ENCODE results near the gene SLC22A31.

Gene SLC22A31

GRCh38 chr16:89176147-89176690 is 24.1 kb downstream of the SLC22A31 start:
- Histone ChIP-seq H3K9me3 (ENCODE audit: insufficient read depth, low read length) (no peaks in the 10 kb centered on the region), H3K4me2 (ENCODE audit: low read depth, low read length, poor library complexity, severe bottlenecking) (no peak overlapping the region), H3K79me2 (ENCODE audit: insufficient read depth, low read length) (no peaks in the 10 kb centered on the region), H3K27ac (ENCODE audit: low read depth, low read length) (no peak overlapping the region), H3K4me3 (ENCODE audit: insufficient read depth, low read length, poor library complexity, severe bottlenecking) (no peak overlapping the region), H3K27me3 (ENCODE audit: low read length) (no peaks in the 10 kb centered on the region), H3K36me3 (ENCODE audit: low read length) (no peaks in the 10 kb centered on the region), H3F3A (ENCODE audit: insufficient read depth) (no peaks in the 10 kb centered on the region), H3K9me2 (replicated peaks; ENCODE audit: insufficient read depth, low read length) (no peaks in the 10 kb centered on the region), H3K9ac (ENCODE audit: low read length) (no peak overlapping the region), H2AFZ (ENCODE audit: low read depth, low read length, severe bottlenecking) (no peak overlapping the region), H4K20me1 (ENCODE audit: low read depth, low read length) (no peaks in the 10 kb centered on the region)
- no peak for TF ChIP-seq EZH2phosphoT487 (conservative IDR thresholded peaks at IDR 0.05; ENCODE audit: low read length)
- TF ChIP-seq CTCF (IDR thresholded peaks at IDR 0.05; ENCODE audit: insufficient read depth, low read length, poor library complexity, severe bottlenecking): no peak

- Histone ChIP-seq H3K36me3 (ENCODE audit: low read length) (no peaks in the 10 kb centered on the region), H3K79me2 (ENCODE audit: insufficient read depth, low read length) (no peaks in the 10 kb centered on the region), H2AFZ (ENCODE audit: low read depth, low read length, severe bottlenecking) (no peak overlapping the region), H4K20me1 (ENCODE audit: low read depth, low read length) (no peaks in the 10 kb centered on the region), H3K9me2 (replicated peaks; ENCODE audit: insufficient read depth, low read length) (no peaks in the 10 kb centered on the region), H3F3A (ENCODE audit: insufficient read depth) (no peaks in the 10 kb centered on the region), H3K4me2 (ENCODE audit: low read depth, low read length, poor library complexity, severe bottlenecking) (no peak overlapping the region), H3K4me3 (ENCODE audit: insufficient read depth, low read length, poor library complexity, severe bottlenecking) (no peak overlapping the region), H3K9ac (ENCODE audit: low read length) (no peak overlapping the region), H3K27ac (ENCODE audit: low read depth, low read length) (no peak overlapping the region), H3K9me3 (ENCODE audit: insufficient read depth, low read length) (no peaks in the 10 kb centered on the region), H3K27me3 (ENCODE audit: low read length) (no peaks in the 10 kb centered on the region)
- no peak for TF ChIP-seq EZH2phosphoT487 (conservative IDR thresholded peaks at IDR 0.05; ENCODE audit: low read length)
- TF ChIP-seq CTCF (IDR thresholded peaks at IDR 0.05; ENCODE audit: insufficient read depth, low read length, poor library complexity, severe bottlenecking): no peak
Observed at GRCh38 chr16:89175280-89176146, 24.8 kb downstream of the SLC22A31 start.

GRCh38 chr16:89174877-89175276 is 25.5 kb downstream of the SLC22A31 start:
- no peaks in the 10 kb centered on the region for H4K20me1 ChIP-seq (ENCODE audit: low read depth, low read length)
- H3K9me2 ChIP-seq (replicated peaks; ENCODE audit: insufficient read depth, low read length): no peaks in the 10 kb centered on the region
- H2AFZ ChIP-seq (ENCODE audit: low read depth, low read length, severe bottlenecking): no peak overlapping the region
- H3K9ac ChIP-seq (ENCODE audit: low read length): no peak overlapping the region
- no peak for TF ChIP-seq CTCF (IDR thresholded peaks at IDR 0.05; ENCODE audit: insufficient read depth, low read length, poor library complexity, severe bottlenecking)
- no peak for TF ChIP-seq EZH2phosphoT487 (conservative IDR thresholded peaks at IDR 0.05; ENCODE audit: low read length)
- H3K9me3 ChIP-seq (ENCODE audit: insufficient read depth, low read length): no peaks in the 10 kb centered on the region
- H3F3A ChIP-seq (ENCODE audit: insufficient read depth): no peaks in the 10 kb centered on the region
- H3K27me3 ChIP-seq (ENCODE audit: low read length): no peaks in the 10 kb centered on the region
- H3K4me2 ChIP-seq (ENCODE audit: low read depth, low read length, poor library complexity, severe bottlenecking): no peak overlapping the region
- no peak overlapping the region for H3K27ac ChIP-seq (ENCODE audit: low read depth, low read length)
- H3K36me3 ChIP-seq (ENCODE audit: low read length): no peaks in the 10 kb centered on the region
- no peaks in the 10 kb centered on the region for H3K79me2 ChIP-seq (ENCODE audit: insufficient read depth, low read length)
- no peak overlapping the region for H3K4me3 ChIP-seq (ENCODE audit: insufficient read depth, low read length, poor library complexity, severe bottlenecking)
